ENCODE data around the gene LOXL3. TPM values are rescaled to one million over a fixed set of nuclear protein-coding genes. Genes with fewer than 3 reads are reported as not detected.

The LOXL3 gene
- total RNA-seq, 6 donors from 2014 or later = 3.6 to 28.3 (median 10.3) TPM

DNA sequence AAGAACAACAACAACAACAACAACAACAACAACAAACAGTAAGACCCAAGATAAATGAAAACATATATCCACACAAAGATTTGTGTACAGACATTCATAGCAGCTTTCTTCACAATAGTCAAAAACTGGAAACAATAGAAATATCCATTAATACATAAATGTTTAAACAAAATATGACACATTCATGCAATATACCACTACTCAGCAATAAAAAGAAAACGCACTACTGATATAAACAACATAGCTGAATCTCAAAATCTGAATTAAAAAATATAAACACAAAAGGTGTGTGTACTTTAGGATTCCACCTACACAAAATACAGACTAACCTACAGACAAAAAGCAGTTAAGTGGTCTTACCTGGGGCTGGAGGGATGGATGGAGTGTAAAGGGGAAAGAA is 42.8 kb upstream of the LOXL3 start:
- Histone ChIP-seq H3K27ac (no peak overlapping the region), H3K9me3 (no peaks in the 10 kb centered on the region), H3K36me3 (no peaks in the 10 kb centered on the region), H3K4me1 (no peaks in the 10 kb centered on the region), H3K4me3 (no peak overlapping the region), H3K27me3 (no peaks in the 10 kb centered on the region)
- no peak for DNase-seq
- TF ChIP-seq POLR2A (IDR thresholded peaks at IDR 0.05) (no peak), CTCF (IDR thresholded peaks at IDR 0.05) (no peak), POLR2AphosphoS5 (IDR thresholded peaks at IDR 0.05) (no peak), EP300 (IDR thresholded peaks at IDR 0.05) (no peak)
- ATAC-seq (ENCODE audit: low FRiP score in 2 of 2) = no peak
- WGBS, 2 donors = 45 to 51% methylated on average over 1 of the region's 1 CpG

DNA sequence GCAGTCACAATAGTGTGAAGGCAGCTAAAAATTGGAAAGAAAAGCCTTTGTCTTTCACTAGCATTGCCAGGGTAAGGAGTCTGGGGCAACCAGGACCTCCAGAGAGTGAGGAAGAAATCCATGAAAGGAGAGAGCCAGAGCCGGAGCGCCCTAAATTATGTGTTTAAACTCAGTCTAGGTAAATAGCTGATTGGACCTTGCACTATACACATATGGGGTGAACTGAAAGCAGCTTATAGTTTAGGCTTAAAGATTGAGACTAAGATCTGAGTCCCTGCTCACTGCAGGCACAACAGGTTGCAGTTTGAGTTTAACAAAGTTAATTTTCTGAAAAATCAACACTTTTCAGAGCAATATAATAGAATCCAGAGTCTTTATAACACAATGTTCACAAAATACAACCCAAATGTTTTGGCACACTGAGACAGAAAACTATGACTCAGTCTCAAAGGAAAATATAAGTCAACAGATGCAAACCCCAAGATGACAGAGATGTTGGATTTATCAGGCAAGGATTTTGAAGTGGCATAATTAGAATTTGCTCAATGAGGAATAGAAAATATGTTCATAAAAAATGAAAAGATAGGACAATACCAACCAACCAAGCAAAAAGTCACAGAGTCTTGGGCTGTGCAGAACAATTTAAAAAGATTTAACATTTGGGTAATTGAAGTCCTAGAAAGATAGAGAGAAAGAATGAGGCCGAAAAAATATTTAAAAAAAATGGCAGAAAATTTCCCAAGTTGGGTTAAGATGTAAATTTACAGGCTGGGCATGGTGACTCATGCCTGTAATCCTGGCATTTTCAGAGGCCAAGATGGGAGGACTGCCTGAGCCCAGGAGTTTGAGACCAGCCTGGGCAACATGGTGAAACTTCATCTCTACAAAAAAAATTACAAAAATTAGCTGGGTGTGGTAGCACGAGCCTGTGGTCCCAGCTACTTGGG is 40.4 kb upstream of the LOXL3 start:
- WGBS, 2 donors = 75 to 82% methylated on average over 4 of the region's 4 CpGs
- no peaks in the 10 kb centered on the region for H3K9me3 ChIP-seq
- no peaks in the 10 kb centered on the region for H3K4me1 ChIP-seq
- DNase-seq (no peak), ATAC-seq (ENCODE audit: low FRiP score in 2 of 2) (no peak)
- H3K27ac ChIP-seq = no peak overlapping the region
- TF ChIP-seq POLR2AphosphoS5 (IDR thresholded peaks at IDR 0.05) (no peak), POLR2A (IDR thresholded peaks at IDR 0.05) (no peak), EP300 (IDR thresholded peaks at IDR 0.05) (no peak), CTCF (IDR thresholded peaks at IDR 0.05) (no peak)
- H3K4me3 ChIP-seq = no peak overlapping the region
- H3K27me3 ChIP-seq = no peaks in the 10 kb centered on the region
- H3K36me3 ChIP-seq = no peaks in the 10 kb centered on the region

GRCh38 chr2:74588664-74589063 is 34.9 kb upstream of the LOXL3 start:
- no peak overlapping the region for H3K4me3 ChIP-seq
- no peaks in the 10 kb centered on the region for H3K27me3 ChIP-seq
- no peak overlapping the region for H3K27ac ChIP-seq
- ATAC-seq (ENCODE audit: low FRiP score in 2 of 2) = no peak
- H3K9me3 ChIP-seq = no peaks in the 10 kb centered on the region
- 59 to 70% methylated on average over 2 of the region's 2 CpGs for WGBS, 2 donors
- peaks cover 0 to 6% (median 2%) of the 10 kb centered on the region in 4 donors for H3K4me1 ChIP-seq
- no peak for TF ChIP-seq CTCF (IDR thresholded peaks at IDR 0.05)
- no peak for TF ChIP-seq POLR2AphosphoS5 (IDR thresholded peaks at IDR 0.05)
- no peak for TF ChIP-seq EP300 (IDR thresholded peaks at IDR 0.05)
- TF ChIP-seq POLR2A (IDR thresholded peaks at IDR 0.05) = no peak
- no peaks in the 10 kb centered on the region for H3K36me3 ChIP-seq
- no peak for DNase-seq

DNA sequence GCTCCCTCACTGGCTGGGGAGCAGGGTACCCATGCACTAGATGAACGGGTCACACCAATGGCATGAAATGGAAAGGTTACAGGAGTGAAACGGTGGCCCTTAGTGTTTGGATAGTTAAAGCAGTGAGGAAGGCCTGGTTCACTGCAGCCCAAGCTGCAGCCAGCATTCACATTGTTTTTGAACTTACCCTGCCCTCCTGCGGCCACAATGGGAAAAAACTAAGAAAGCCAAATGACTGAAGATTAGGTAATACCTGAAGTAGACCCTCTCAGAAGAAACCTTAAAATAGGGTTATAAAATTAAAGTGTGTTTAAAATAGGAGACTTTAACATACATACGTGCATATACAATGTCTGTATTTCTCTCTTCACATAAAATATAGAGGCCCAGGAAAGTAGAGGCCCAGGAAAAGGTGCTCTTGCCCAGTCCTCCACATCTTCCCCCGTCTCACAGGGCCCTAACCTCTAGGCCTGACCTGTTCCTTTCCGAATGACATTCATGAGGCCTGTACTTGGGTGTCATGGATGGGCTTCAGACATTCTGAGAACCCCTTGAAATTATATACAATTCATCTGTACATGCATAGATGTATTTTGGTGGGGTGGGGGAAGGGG is 34.0 kb upstream of the LOXL3 start:
- Histone ChIP-seq H3K27me3 (no peaks in the 10 kb centered on the region), H3K4me3 (no peak overlapping the region), H3K36me3 (no peaks in the 10 kb centered on the region), H3K27ac (no peak overlapping the region), H3K4me1 (peaks cover 0 to 6% (median 2%) of the 10 kb centered on the region in 4 donors), H3K9me3 (no peaks in the 10 kb centered on the region)
- ATAC-seq (ENCODE audit: low FRiP score in 2 of 2) (peak; percentile 87 to 92), DNase-seq (peak in 1 of 2 donors; percentile 66)
- WGBS, 2 donors = 18 to 23% methylated on average over 6 of the region's 6 CpGs
- TF ChIP-seq CTCF (IDR thresholded peaks at IDR 0.05) (peak; percentile 49 to 78 (median 66)), POLR2A (IDR thresholded peaks at IDR 0.05) (no peak)

Data from upper lobe of left lung (tissue), 6 donors.